ENCODE results near the gene ABCB10. TPM values are rescaled to one million over a fixed set of nuclear protein-coding genes. Genes with fewer than 3 reads are reported as not detected.

ABCB10 gene
- total RNA-seq, 2 experiments from 2014 or later = 9.8 to 11.0 TPM

DNA sequence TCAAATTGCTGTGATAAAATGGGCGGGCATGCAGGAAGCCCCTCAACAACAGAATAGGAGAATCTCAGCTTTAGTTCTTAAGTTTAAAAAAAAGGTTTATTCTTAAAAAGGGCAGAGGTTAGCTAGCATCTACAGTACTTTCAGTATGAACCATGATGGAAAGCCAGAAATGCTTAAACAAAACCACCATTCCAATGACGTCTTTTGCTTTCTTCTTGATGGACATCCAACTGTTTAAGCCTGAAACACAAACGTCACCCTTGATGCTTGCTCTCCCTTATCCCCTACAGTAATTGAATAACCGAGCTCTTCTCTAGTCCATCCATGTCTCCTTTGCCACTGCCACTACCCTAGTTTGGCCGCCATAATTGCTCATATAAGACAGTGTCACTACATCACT lies 41.7 kb upstream of the ABCB10 start:
- Mint-ChIP-seq H3K4me3 (no peak overlapping the region), H3K27ac (no peak overlapping the region), H3K4me1 (ENCODE audit: low read depth) (no peaks in the 10 kb centered on the region), H3K9me3 (no peaks in the 10 kb centered on the region), H3K36me3 (ENCODE audit: low read depth) (peaks cover 80% of the 10 kb centered on the region), H3K27me3 (no peaks in the 10 kb centered on the region)
- TF ChIP-seq, protein P1, sequence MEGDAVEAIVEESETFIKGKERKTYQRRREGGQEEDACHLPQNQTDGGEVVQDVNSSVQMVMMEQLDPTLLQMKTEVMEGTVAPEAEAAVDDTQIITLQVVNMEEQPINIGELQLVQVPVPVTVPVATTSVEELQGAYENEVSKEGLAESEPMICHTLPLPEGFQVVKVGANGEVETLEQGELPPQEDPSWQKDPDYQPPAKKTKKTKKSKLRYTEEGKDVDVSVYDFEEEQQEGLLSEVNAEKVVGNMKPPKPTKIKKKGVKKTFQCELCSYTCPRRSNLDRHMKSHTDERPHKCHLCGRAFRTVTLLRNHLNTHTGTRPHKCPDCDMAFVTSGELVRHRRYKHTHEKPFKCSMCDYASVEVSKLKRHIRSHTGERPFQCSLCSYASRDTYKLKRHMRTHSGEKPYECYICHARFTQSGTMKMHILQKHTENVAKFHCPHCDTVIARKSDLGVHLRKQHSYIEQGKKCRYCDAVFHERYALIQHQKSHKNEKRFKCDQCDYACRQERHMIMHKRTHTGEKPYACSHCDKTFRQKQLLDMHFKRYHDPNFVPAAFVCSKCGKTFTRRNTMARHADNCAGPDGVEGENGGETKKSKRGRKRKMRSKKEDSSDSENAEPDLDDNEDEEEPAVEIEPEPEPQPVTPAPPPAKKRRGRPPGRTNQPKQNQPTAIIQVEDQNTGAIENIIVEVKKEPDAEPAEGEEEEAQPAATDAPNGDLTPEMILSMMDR (IDR thresholded peaks at IDR 0.05) = no peak
- Histone ChIP-seq H3K36me3 (ENCODE audit: insufficient read depth, low read length) (peaks cover 47% of the 10 kb centered on the region), H3K27me3 (ENCODE audit: control insufficient read depth in 1 of 2, insufficient read depth in 2 of 2, low read length in 2 of 2) (no peaks in the 10 kb centered on the region), H3K9me3 (ENCODE audit: control insufficient read depth in 1 of 2, insufficient read depth in 1 of 2, low read length in 2 of 2) (no peaks in the 10 kb centered on the region), H3K27ac (ENCODE audit: low read depth in 1 of 2, low read length in 2 of 2) (no peak overlapping the region), H3K4me3 (ENCODE audit: low read length) (no peak overlapping the region), H3K4me1 (ENCODE audit: insufficient read depth, low read length) (no peaks in the 10 kb centered on the region)
- no peak for DNase-seq
- ChIA-PET CTCF (no interaction called here), POLR2A (interaction anchor here (0.6 kb wide), 1 partner anchor 13 kb away, joined by 3 read pairs; no protein-coding TSS in a partner anchor)
- no peak for ATAC-seq (ENCODE audit: poor library complexity)
- intact Hi-C loops (cut with DNase I, micrococcal nuclease) = no loop called here

DNA sequence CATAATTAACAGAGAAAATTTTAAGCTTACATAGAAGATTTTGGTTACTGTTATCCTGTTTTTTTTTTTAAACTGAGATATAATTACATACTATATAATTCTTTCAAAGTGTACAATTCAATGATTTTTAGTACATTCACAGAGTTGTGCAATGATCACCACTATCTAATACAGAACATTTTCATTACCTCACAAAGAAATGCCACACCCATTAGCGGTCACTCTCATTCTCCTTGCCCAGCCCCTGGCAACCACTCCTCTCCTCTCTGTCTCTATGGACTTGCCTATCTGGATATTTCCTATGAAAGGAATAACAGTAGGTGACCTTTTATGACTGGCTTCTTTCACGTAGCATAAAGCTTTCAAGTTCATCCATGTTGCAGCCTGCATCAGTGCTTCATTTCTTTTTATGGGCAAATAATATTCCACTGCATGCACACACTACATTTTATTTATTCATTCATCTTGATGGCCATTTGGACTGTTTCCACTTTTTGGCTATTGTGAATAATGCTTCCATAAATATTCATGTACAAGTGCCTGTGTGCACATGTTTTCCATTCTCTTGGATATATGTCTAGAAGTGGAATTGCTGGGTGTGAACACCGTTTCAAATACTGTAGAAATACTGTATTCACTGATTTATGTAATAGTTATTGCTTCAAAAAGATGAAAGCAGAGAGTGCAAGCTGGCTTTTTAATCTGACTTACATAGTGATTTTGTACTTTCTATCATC lies 40.9 kb upstream of the ABCB10 start:
- ATAC-seq (ENCODE audit: poor library complexity) = no peak
- CTCF ChIA-PET = no interaction called here
- no peaks in the 10 kb centered on the region for H3K9me3 Mint-ChIP-seq
- no peak overlapping the region for H3K27ac Mint-ChIP-seq
- DNase-seq = no peak
- no peak overlapping the region for H3K4me3 Mint-ChIP-seq
- intact Hi-C loops (cut with DNase I, micrococcal nuclease) = no loop called here
- Histone ChIP-seq H3K4me1 (ENCODE audit: insufficient read depth, low read length) (no peaks in the 10 kb centered on the region), H3K27ac (ENCODE audit: low read depth in 1 of 2, low read length in 2 of 2) (no peak overlapping the region), H3K27me3 (ENCODE audit: control insufficient read depth in 1 of 2, insufficient read depth in 2 of 2, low read length in 2 of 2) (no peaks in the 10 kb centered on the region), H3K36me3 (ENCODE audit: insufficient read depth, low read length) (peaks cover 52% of the 10 kb centered on the region), H3K9me3 (ENCODE audit: control insufficient read depth in 1 of 2, insufficient read depth in 1 of 2, low read length in 2 of 2) (no peaks in the 10 kb centered on the region), H3K4me3 (ENCODE audit: low read length) (no peak overlapping the region)
- H3K27me3 Mint-ChIP-seq = no peaks in the 10 kb centered on the region
- TF ChIP-seq, protein P1 (IDR thresholded peaks at IDR 0.05) = no peak
- H3K36me3 Mint-ChIP-seq (ENCODE audit: low read depth) = peaks cover 79% of the 10 kb centered on the region
- POLR2A ChIA-PET = no interaction called here
- no peaks in the 10 kb centered on the region for H3K4me1 Mint-ChIP-seq (ENCODE audit: low read depth)

DNA sequence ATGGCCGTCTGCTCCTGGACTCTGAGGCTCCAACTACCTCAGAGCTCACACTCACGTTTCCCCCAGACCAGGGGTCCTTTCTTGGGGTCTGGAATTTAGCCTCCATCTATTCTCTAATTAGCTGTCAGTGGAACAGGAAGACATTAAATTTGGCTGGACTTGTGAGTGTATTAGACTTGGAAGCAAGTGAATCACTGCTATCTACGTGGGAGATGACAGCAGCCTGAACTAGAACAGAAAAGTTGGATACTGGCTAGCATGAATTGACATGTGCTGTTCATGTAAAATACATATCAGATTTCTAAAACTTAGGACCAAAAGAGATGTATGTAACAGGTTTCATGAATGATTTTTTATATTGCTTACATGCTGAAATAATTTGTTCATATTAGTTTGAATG lies 39.4 kb upstream of the ABCB10 start:
- H3K36me3 ChIP-seq (ENCODE audit: insufficient read depth, low read length) = peaks cover 64% of the 10 kb centered on the region
- H3K36me3 Mint-ChIP-seq (ENCODE audit: low read depth) = peaks cover 78% of the 10 kb centered on the region
- no peak overlapping the region for H3K27ac ChIP-seq (ENCODE audit: low read depth in 1 of 2, low read length in 2 of 2)
- ChIA-PET POLR2A (no interaction called here), CTCF (interaction anchor here (0.7 kb wide), 1 partner anchor 35 kb away, joined by 3 read pairs; no protein-coding TSS in a partner anchor)
- no peaks in the 10 kb centered on the region for H3K4me1 ChIP-seq (ENCODE audit: insufficient read depth, low read length)
- H3K4me3 Mint-ChIP-seq = no peak overlapping the region
- H3K27me3 ChIP-seq (ENCODE audit: control insufficient read depth in 1 of 2, insufficient read depth in 2 of 2, low read length in 2 of 2) = no peaks in the 10 kb centered on the region
- intact Hi-C loops (cut with DNase I, micrococcal nuclease) = no loop called here
- no peaks in the 10 kb centered on the region for H3K9me3 ChIP-seq (ENCODE audit: control insufficient read depth in 1 of 2, insufficient read depth in 1 of 2, low read length in 2 of 2)
- no peaks in the 10 kb centered on the region for H3K9me3 Mint-ChIP-seq
- H3K4me1 Mint-ChIP-seq (ENCODE audit: low read depth) = no peaks in the 10 kb centered on the region
- no peak for ATAC-seq (ENCODE audit: poor library complexity)
- H3K27me3 Mint-ChIP-seq = no peaks in the 10 kb centered on the region
- H3K27ac Mint-ChIP-seq = no peak overlapping the region
- no peak for DNase-seq
- TF ChIP-seq, protein P1 (IDR thresholded peaks at IDR 0.05) = no peak
- no peak overlapping the region for H3K4me3 ChIP-seq (ENCODE audit: low read length)

All from CD4-positive, alpha-beta T cell (primary cell).